HEK293 (cell line): Measurements from ENCODE around the gene SBF1.

ENCODE experiments used
- CTCF ChIA-PET: fragments of 350-600 bp; formaldehyde crosslinking; extraction: SDS; loops from one replicate; lab custom pipeline; 2021; ENCODE audit warnings: antibody characterized with exemption; lab: Yijun Ruan, JAX
- POLR2A ChIA-PET: fragments of 300-600 bp; formaldehyde crosslinking; extraction: SDS; loops from one replicate; lab custom pipeline; 2020; ENCODE audit warnings: antibody characterized with exemption, inconsistent platforms; lab: Yijun Ruan, JAX
- H3K27ac ChIP-seq: fragments of 200-500 bp; sonication (Bioruptor generic); 2 replicates; pipeline ENCODE4 v1.5.1; 2014; ENCODE audit warnings: low read depth, low read length, control low read depth, inconsistent platforms; ENCODE audit errors: extremely low read depth
- H3K36me3 ChIP-seq, 2 experiments: fragments of 200-500 bp in 1 of 2; sonication (Bioruptor generic) in 1 of 2; 1 replicate in 1 of 2; 2 replicates in 1 of 2; pipeline ENCODE4 v1.5.1; 2014 to 2017; ENCODE audit warnings: inconsistent platforms in 2 of 2, low read length in 2 of 2; ENCODE audit not compliant: control insufficient read depth in 2 of 2, insufficient read depth in 1 of 2
- H3K4me1 ChIP-seq: fragments of 200-500 bp; sonication (Bioruptor generic); 2 replicates; pipeline ENCODE4 v1.5.1; 2014; ENCODE audit warnings: mild to moderate bottlenecking, low read length, inconsistent platforms; ENCODE audit not compliant: control insufficient read depth, insufficient read depth
- H3K4me3 ChIP-seq: 2 replicates; pipeline ENCODE4 v1.5.1; 2011; ENCODE audit warnings: low read depth, mild to moderate bottlenecking, control low read depth, low read length, moderate library complexity
- H3K9me3 ChIP-seq: fragments of 200-500 bp; sonication (Bioruptor generic); 2 replicates; pipeline ENCODE4 v1.5.1; 2014; ENCODE audit warnings: low read depth, low read length, inconsistent platforms; ENCODE audit not compliant: control insufficient read depth, insufficient read depth
- BCL6B ChIP-seq: fragments of 450-650 bp; formaldehyde crosslinking; IDR thresholded peaks from 2 replicates; pipeline ENCODE4 v1.5.1; 2017; ENCODE audit warnings: missing biosample characterization, missing genetic modification characterization
- KLF17 ChIP-seq: fragments of 450-650 bp; formaldehyde crosslinking; IDR thresholded peaks from 2 replicates; pipeline ENCODE4 v1.5.1; 2016; ENCODE audit warnings: missing biosample characterization, missing genetic modification characterization
- MEIS1 ChIP-seq: sonication (generic); formaldehyde crosslinking; IDR thresholded peaks from 2 replicates; pipeline ENCODE4 v1.8.1; 2022; ENCODE audit warnings: missing genetic modification reagents, mild to moderate bottlenecking, borderline replicate concordance
- PRDM6 ChIP-seq: fragments of 450-650 bp; formaldehyde crosslinking; IDR thresholded peaks from 2 replicates; pipeline ENCODE4 v1.5.1; 2017; ENCODE audit warnings: missing biosample characterization, missing genetic modification characterization
- ZBTB10 ChIP-seq: fragments of 450-650 bp; formaldehyde crosslinking; IDR thresholded peaks from 2 replicates; pipeline ENCODE4 v1.5.1; 2016; ENCODE audit warnings: missing biosample characterization, missing genetic modification characterization
- ZBTB48 ChIP-seq: fragments of 450-650 bp; formaldehyde crosslinking; IDR thresholded peaks from 2 replicates; pipeline ENCODE4 v1.5.1; 2016; ENCODE audit warnings: missing biosample characterization, missing genetic modification characterization
- ZNF155 ChIP-seq: fragments of 450-650 bp; formaldehyde crosslinking; IDR thresholded peaks from 2 replicates; pipeline ENCODE4 v1.5.1; 2016; ENCODE audit warnings: missing biosample characterization, missing genetic modification characterization
- ZNF157 ChIP-seq: fragments of 450-650 bp; formaldehyde crosslinking; IDR thresholded peaks from 2 replicates; pipeline ENCODE4 v1.5.1; 2016; ENCODE audit warnings: missing biosample characterization, missing genetic modification characterization
- ZNF175 ChIP-seq: fragments of 450-650 bp; formaldehyde crosslinking; IDR thresholded peaks from 2 replicates; pipeline ENCODE4 v1.5.1; 2016; ENCODE audit warnings: missing biosample characterization, missing genetic modification characterization
- ZNF214 ChIP-seq: fragments of 450-650 bp; formaldehyde crosslinking; IDR thresholded peaks from 2 replicates; pipeline ENCODE4 v1.5.1; 2017; ENCODE audit warnings: missing biosample characterization, mild to moderate bottlenecking, missing genetic modification characterization, borderline replicate concordance
- ZNF354C ChIP-seq: fragments of 450-650 bp; formaldehyde crosslinking; IDR thresholded peaks from 2 replicates; pipeline ENCODE4 v1.5.1; 2016; ENCODE audit warnings: missing biosample characterization, missing genetic modification characterization, low read depth, borderline replicate concordance
- ZNF391 ChIP-seq: fragments of 450-650 bp; formaldehyde crosslinking; IDR thresholded peaks from 2 replicates; pipeline ENCODE4 v1.5.1; 2016; ENCODE audit warnings: low read depth, missing biosample characterization, missing genetic modification characterization, borderline replicate concordance
- ZNF394 ChIP-seq: fragments of 450-650 bp; formaldehyde crosslinking; IDR thresholded peaks from 2 replicates; pipeline ENCODE4 v1.5.1; 2016; ENCODE audit warnings: missing biosample characterization, missing genetic modification characterization, mild to moderate bottlenecking, moderate library complexity, borderline replicate concordance
- ZNF433 ChIP-seq: fragments of 450-650 bp; formaldehyde crosslinking; IDR thresholded peaks from 2 replicates; pipeline ENCODE4 v1.5.1; 2016; ENCODE audit warnings: missing biosample characterization, missing genetic modification characterization, low read depth
- ZNF561 ChIP-seq: fragments of 450-650 bp; IDR thresholded peaks from 2 replicates; pipeline ENCODE4 v1.5.1; 2018; ENCODE audit warnings: missing biosample characterization, missing genetic modification characterization, borderline replicate concordance
- ZNF664 ChIP-seq: fragments of 450-650 bp; formaldehyde crosslinking; IDR thresholded peaks from 2 replicates; pipeline ENCODE4 v1.5.1; 2016; ENCODE audit warnings: missing biosample characterization, missing genetic modification characterization
- ZNF843 ChIP-seq: fragments of 450-650 bp; formaldehyde crosslinking; IDR thresholded peaks from 2 replicates; pipeline ENCODE4 v1.5.1; 2016; ENCODE audit warnings: missing biosample characterization, missing genetic modification characterization
- TF ChIP-seq, protein P1 (sequence below): fragments of 450-650 bp; formaldehyde crosslinking; conservative IDR thresholded peaks from 2 replicates; pipeline ENCODE4 v1.5.1; 2016; ENCODE audit warnings: low read depth, missing biosample characterization, missing genetic modification characterization
- TF ChIP-seq, protein P2 (sequence below): fragments of 450-650 bp; formaldehyde crosslinking; IDR thresholded peaks from 2 replicates; pipeline ENCODE4 v1.5.1; 2016; ENCODE audit warnings: missing biosample characterization, missing genetic modification characterization
- TF ChIP-seq, protein P3 (sequence below): fragments of 450-650 bp; IDR thresholded peaks from 2 replicates; pipeline ENCODE4 v1.5.1; 2018; ENCODE audit warnings: missing biosample characterization, mild to moderate bottlenecking, missing genetic modification characterization

The SBF1 gene

DNA sequence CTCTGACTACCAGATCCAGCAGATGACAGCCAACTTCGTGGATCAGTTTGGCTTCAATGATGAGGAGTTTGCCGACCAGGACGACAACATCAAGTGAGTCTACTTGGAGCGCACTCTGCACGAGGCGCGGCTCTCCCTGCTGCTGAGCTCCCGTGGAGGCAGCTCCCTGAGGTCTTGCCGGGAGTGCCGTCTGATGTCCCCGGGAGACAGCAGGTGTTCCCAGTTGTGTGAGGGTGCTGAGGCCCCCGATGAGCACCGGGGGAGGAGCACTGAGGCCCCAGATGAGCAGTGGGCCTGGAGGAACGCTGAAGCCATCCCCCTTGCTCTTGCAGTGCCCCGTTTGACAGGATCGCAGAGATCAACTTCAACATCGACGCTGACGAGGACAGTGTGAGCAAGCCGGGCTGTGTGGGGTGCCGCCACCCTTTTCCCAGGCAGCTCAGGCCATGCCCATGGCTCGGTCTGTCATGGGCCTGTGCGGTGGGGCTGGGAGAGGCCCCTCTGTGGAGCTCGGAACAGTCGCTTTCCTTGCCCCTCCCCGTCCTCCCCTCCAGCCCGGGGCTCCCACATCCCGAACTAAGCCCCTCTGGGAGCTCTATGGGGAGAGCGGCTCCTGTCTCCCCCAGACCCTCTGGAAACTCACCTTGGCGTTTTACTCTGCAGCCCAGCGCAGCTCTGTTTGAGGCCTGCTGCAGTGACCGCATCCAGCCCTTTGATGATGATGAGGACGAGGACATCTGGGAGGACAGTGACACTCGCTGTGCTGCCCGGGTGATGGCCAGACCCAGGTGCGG is 37.1 kb downstream of the SBF1 start:
- Histone ChIP-seq H3K4me1 (no peaks in the 10 kb centered on the region), H3K9me3 (no peaks in the 10 kb centered on the region)
- POLR2A ChIA-PET: interaction anchor here (0.6 kb wide), 1 partner anchor 128 kb away, joined by 7 read pairs; no protein-coding TSS in a partner anchor

More for the DNA sequence above, 37.1 kb downstream of the SBF1 start:
- TF ChIP-seq KLF17 (no peak), ZBTB10 (tag by site-specific recombination) (no peak), ZNF561 (tag by site-specific recombination) (no peak), ZNF664 (tag by site-specific recombination) (no peak), ZNF157 (tag by site-specific recombination) (no peak), ZNF391 (no peak), ZNF175 (tag by site-specific recombination) (no peak), ZBTB48 (tag by site-specific recombination) (no peak), ZNF155 (tag by site-specific recombination) (no peak), PRDM6 (no peak), ZNF354C (tag by site-specific recombination) (no peak), ZNF394 (tag by site-specific recombination) (no peak), BCL6B (tag by site-specific recombination) (no peak), ZNF843 (no peak), ZNF433 (tag by site-specific recombination) (no peak), MEIS1 (CRISPR knock-in tag) (no peak), ZNF214 (tag by site-specific recombination) (no peak)
- TF ChIP-seq, protein P1, sequence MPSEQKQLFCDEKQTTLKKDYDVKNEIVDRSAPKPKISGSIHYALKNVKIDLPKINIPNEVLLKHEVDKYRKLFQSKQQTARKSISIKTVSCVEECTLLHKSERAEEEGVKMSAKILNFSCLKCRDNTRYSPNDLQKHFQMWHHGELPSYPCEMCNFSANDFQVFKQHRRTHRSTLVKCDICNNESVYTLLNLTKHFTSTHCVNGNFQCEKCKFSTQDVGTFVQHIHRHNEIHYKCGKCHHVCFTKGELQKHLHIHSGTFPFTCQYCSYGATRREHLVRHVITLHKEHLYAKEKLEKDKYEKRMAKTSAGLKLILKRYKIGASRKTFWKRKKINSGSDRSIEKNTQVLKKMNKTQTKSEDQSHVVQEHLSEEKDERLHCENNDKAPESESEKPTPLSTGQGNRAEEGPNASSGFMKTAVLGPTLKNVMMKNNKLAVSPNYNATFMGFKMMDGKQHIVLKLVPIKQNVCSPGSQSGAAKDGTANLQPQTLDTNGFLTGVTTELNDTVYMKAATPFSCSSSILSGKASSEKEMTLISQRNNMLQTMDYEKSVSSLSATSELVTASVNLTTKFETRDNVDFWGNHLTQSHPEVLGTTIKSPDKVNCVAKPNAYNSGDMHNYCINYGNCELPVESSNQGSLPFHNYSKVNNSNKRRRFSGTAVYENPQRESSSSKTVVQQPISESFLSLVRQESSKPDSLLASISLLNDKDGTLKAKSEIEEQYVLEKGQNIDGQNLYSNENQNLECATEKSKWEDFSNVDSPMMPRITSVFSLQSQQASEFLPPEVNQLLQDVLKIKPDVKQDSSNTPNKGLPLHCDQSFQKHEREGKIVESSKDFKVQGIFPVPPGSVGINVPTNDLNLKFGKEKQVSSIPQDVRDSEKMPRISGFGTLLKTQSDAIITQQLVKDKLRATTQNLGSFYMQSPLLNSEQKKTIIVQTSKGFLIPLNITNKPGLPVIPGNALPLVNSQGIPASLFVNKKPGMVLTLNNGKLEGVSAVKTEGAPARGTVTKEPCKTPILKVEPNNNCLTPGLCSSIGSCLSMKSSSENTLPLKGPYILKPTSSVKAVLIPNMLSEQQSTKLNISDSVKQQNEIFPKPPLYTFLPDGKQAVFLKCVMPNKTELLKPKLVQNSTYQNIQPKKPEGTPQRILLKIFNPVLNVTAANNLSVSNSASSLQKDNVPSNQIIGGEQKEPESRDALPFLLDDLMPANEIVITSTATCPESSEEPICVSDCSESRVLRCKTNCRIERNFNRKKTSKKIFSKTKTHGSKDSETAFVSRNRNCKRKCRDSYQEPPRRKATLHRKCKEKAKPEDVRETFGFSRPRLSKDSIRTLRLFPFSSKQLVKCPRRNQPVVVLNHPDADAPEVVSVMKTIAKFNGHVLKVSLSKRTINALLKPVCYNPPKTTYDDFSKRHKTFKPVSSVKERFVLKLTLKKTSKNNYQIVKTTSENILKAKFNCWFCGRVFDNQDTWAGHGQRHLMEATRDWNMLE (tag by site-specific recombination): no peak
- TF ChIP-seq, protein P2, sequence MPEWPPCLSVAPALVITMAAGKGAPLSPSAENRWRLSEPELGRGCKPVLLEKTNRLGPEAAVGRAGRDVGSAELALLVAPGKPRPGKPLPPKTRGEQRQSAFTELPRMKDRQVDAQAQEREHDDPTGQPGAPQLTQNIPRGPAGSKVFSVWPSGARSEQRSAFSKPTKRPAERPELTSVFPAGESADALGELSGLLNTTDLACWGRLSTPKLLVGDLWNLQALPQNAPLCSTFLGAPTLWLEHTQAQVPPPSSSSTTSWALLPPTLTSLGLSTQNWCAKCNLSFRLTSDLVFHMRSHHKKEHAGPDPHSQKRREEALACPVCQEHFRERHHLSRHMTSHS (tag by site-specific recombination): no peak
- TF ChIP-seq, protein P3, sequence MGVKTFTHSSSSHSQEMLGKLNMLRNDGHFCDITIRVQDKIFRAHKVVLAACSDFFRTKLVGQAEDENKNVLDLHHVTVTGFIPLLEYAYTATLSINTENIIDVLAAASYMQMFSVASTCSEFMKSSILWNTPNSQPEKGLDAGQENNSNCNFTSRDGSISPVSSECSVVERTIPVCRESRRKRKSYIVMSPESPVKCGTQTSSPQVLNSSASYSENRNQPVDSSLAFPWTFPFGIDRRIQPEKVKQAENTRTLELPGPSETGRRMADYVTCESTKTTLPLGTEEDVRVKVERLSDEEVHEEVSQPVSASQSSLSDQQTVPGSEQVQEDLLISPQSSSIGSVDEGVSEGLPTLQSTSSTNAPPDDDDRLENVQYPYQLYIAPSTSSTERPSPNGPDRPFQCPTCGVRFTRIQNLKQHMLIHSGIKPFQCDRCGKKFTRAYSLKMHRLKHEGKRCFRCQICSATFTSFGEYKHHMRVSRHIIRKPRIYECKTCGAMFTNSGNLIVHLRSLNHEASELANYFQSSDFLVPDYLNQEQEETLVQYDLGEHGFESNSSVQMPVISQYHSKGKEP (tag by site-specific recombination): no peak
- H3K36me3 ChIP-seq: peaks cover 0 to 79% of the 10 kb centered on the region in 2 experiments; a peak in 2 of 3 replicates
- CTCF ChIA-PET: interaction anchor here (0.6 to 1.0 kb wide), 4 partner anchors 41 to 197 kb away, joined by 3 to 4 read pairs (median 4); no protein-coding TSS in a partner anchor
- no peak overlapping the region for H3K27ac ChIP-seq
- H3K4me3 ChIP-seq: no peak overlapping the region
